Erythroblast (primary cell): Measurements from ENCODE around the gene CXCL9.
A peak's percentile ranks its signal among the peaks of the same experiment; 100 is the strongest.
"Not testable (repeated sequence)": the region's sequence is repeated elsewhere in the genome, so short reads cannot be mapped to it uniquely, and the experiment has no call there.

Source experiments
- DNase-seq, 2 experiments: peaks; one replicate each; lab custom pipeline; 2025; lab: John Stamatoyannopoulos, UW
- GATA1 ChIP-seq: IDR thresholded peaks from 2 replicates; pipeline ENCODE4 v1.6.1; 2011; ENCODE audit warnings: low read depth, mild to moderate bottlenecking, control low read depth, low read length, moderate library complexity
- POLR2A ChIP-seq: IDR thresholded peaks from 2 replicates; pipeline ENCODE4 v1.6.1; 2011; ENCODE audit warnings: mild to moderate bottlenecking, low read length

The CXCL9 gene

GRCh38 chr4:76001700-76002099 is 5.6 kb downstream of the CXCL9 start:
- no peak for DNase-seq
- TF ChIP-seq POLR2A, result no peak
- no peak for TF ChIP-seq GATA1

- DNase-seq, result no peak
- no peak for TF ChIP-seq GATA1
- TF ChIP-seq POLR2A, result no peak
Observed at GRCh38 chr4:76000279-76000678, 7.0 kb downstream of the CXCL9 start.

GRCh38 chr4:75998525-75999147 is 8.7 kb downstream of the CXCL9 start:
- not testable (repeated sequence) for DNase-seq

- DNase-seq, result no peak
- TF ChIP-seq POLR2A (no peak), GATA1 (no peak)
Observed at GRCh38 chr4:75997946-75998345, 9.4 kb downstream of the CXCL9 start.

GRCh38 chr4:75997081-75997480 is 10.2 kb downstream of the CXCL9 start:
- TF ChIP-seq POLR2A (no peak), GATA1 (no peak)
- DNase-seq, result no peak

GRCh38 chr4:75995727-75996126 is 11.6 kb downstream of the CXCL9 start:
- peak; percentile 42 to 66 for DNase-seq
- TF ChIP-seq GATA1 (no peak), POLR2A (no peak)

- TF ChIP-seq GATA1, result no peak
- TF ChIP-seq POLR2A, result no peak
- no peak for DNase-seq
Observed at GRCh38 chr4:75992462-75992861, 14.8 kb downstream of the CXCL9 start.

- no peak for TF ChIP-seq POLR2A
- no peak for TF ChIP-seq GATA1
- DNase-seq, result peak; percentile 35 to 46
Observed at GRCh38 chr4:75989846-75990528, 17.3 kb downstream of the CXCL9 start.

GRCh38 chr4:75985116-75985515 is 22.2 kb downstream of the CXCL9 start:
- TF ChIP-seq POLR2A (no peak), GATA1 (no peak)
- DNase-seq, result no peak

GRCh38 chr4:75980576-75980975 is 26.7 kb downstream of the CXCL9 start:
- TF ChIP-seq GATA1 (no peak), POLR2A (no peak)
- no peak for DNase-seq

- TF ChIP-seq POLR2A (no peak), GATA1 (no peak)
- DNase-seq, result no peak
Observed at GRCh38 chr4:75976177-75976576, 31.1 kb downstream of the CXCL9 start.

- DNase-seq, result no peak
Observed at GRCh38 chr4:75973766-75974165, 33.5 kb downstream of the CXCL9 start.

GRCh38 chr4:75968084-75968483 is 39.2 kb downstream of the CXCL9 start:
- no peak for DNase-seq
- TF ChIP-seq GATA1 (no peak), POLR2A (no peak)

More at GRCh38 chr4:75973766-75974165, 33.5 kb downstream of the CXCL9 start:
- TF ChIP-seq POLR2A, result no peak
- no peak for TF ChIP-seq GATA1

GRCh38 chr4:75963558-75963957 is 43.8 kb downstream of the CXCL9 start:
- TF ChIP-seq POLR2A, result no peak
- TF ChIP-seq GATA1, result no peak

GRCh38 chr4:75962072-75962471 is 45.2 kb downstream of the CXCL9 start:
- DNase-seq, result not testable (repeated sequence)

More at GRCh38 chr4:75963558-75963957, 43.8 kb downstream of the CXCL9 start:
- no peak for DNase-seq

- not testable (repeated sequence) for DNase-seq
Observed at GRCh38 chr4:75958546-75958945, 48.8 kb downstream of the CXCL9 start.

GRCh38 chr4:75954811-75955210 is 52.5 kb downstream of the CXCL9 start:
- DNase-seq, result peak in 1 of 2 experiments; percentile 29
